Fibroblast of lung (primary cell): ENCODE results near the gene TENM4.

ENCODE experiments used
- CTCF ChIP-seq, 2 donors: IDR thresholded peaks in 1 of 2; conservative IDR thresholded peaks in 1 of 2; 1 replicate in 1 of 2; 2 replicates in 1 of 2; pipeline ENCODE4 v1.5.1; 2011 to 2012; ENCODE audit warnings: low read length in 2 of 2, control low read depth in 1 of 2, inconsistent platforms in 1 of 2, low read depth in 1 of 2, mild to moderate bottlenecking in 1 of 2
- EZH2 ChIP-seq: IDR thresholded peaks from 2 replicates; pipeline ENCODE4 v1.5.1; 2012; ENCODE audit warnings: low read length, control low read depth, mild to moderate bottlenecking; ENCODE audit errors: missing control alignments

GRCh38 chr11:78833237-78833636 lies 607.6 kb downstream of the TENM4 start:
- no peak for TF ChIP-seq CTCF (conservative IDR thresholded peaks at IDR 0.05 in 1 of 2, IDR thresholded peaks at IDR 0.05 in 1 of 2; ENCODE audit: low read depth in 1 of 2, low read length in 2 of 2)
- no peak for TF ChIP-seq EZH2
